ENCODE data around the gene DYNLL1.

The DYNLL1 gene

DNA sequence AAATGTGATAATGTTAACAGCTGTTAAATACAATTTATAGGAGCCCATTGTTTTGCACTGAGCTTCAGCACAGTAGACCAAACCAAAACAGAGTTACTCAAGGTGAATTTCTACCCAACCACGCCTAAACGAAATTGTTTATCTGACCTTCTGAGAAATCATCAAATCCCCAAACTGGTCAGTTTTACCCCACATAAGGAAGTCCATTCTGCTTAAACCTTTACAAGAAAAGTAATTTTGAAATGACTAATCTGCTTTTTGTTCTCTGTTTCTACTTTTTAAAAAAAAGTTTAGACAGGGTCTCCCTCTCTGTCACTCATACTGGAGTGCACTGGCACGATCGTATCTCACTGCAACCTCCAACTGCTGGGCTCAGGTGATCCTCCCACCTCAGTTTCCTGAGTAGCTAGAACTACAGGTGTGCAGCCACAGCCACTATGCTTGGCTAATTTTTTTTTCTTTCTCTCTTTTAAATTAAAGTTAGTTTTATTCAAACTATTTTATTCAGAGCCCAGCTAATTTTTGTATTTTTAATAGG is 36.9 kb downstream of the DYNLL1 start:
- peak; percentile 53 for DNase-seq
- Histone ChIP-seq H3K79me2 (ENCODE audit: low read length) (peaks cover 37% of the 10 kb centered on the region), H2AFZ (ENCODE audit: low read length) (0 out of 2 replicates have a peak overlapping the region, but pooled peaks have one; percentile 45), H3K4me1 (ENCODE audit: low read length) (no peaks in the 10 kb centered on the region), H4K20me1 (ENCODE audit: insufficient read depth, low read length) (no peaks in the 10 kb centered on the region), H3K4me2 (ENCODE audit: low read depth, low read length) (peak overlapping the region; percentile 18; the same call in 1 of the 2 replicates), H3K4me3 (ENCODE audit: low read length) (no peak overlapping the region), H3K9ac (ENCODE audit: low read length) (peak overlapping the region; percentile 4; the same call in 1 of the 2 replicates), H3K27me3 (replicated peaks; ENCODE audit: insufficient read depth, low read length) (no peaks in the 10 kb centered on the region), H3K9me2 (replicated peaks; ENCODE audit: insufficient read depth, low read length) (no peaks in the 10 kb centered on the region), H3K36me3 (replicated peaks; ENCODE audit: insufficient read depth, low read length) (no peaks in the 10 kb centered on the region), H3K9me3 (replicated peaks; ENCODE audit: insufficient read depth, low read length) (no peaks in the 10 kb centered on the region), H3F3A (ENCODE audit: insufficient read depth, low read length) (peaks cover 40% of the 10 kb centered on the region), H3K27ac (ENCODE audit: low read length) (peak overlapping the region; percentile 56; the same call in 1 of the 2 replicates)
- TF ChIP-seq CTCF (IDR thresholded peaks at IDR 0.05; ENCODE audit: low read length), result no peak
- no peak for TF ChIP-seq EZH2phosphoT487 (IDR thresholded peaks at IDR 0.05; ENCODE audit: low read length)
- TF ChIP-seq EZH2 (optimal IDR thresholded peaks at IDR 0.05; ENCODE audit: low read depth, low read length), result no peak

DNA sequence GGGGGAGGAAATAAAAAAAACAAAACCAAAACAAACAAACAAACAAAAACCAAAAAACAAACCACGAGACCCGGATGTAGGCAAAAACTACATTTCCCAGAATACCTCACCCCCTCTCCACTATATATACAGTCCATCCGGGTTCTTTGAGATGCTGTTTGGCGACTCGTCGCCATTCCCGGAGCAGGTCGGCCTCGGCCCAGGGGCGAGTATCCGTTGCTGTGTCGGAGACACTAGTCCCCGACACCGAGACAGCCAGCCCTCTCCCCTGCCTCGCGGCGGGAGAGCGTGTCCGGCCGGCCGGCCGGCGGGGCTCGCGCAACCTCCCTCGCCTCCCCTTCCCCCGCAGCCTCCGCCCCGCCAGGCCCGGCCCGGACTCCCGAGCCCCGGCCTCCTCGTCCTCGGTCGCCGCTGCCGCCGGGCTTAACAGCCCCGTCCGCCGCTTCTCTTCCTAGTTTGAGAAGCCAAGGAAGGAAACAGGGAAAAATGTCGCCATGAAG is 38.3 kb downstream of the DYNLL1 start, which contains the start of gene RNF10:
Gene RNF10, plus strand, starts transcription at position 154 of the 500 bp plus-strand sequence. CDS start 456 bp downstream, outside the sequence.
- Histone ChIP-seq H3K9me2 (replicated peaks; ENCODE audit: insufficient read depth, low read length) (no peaks in the 10 kb centered on the region), H3K9me3 (replicated peaks; ENCODE audit: insufficient read depth, low read length) (no peaks in the 10 kb centered on the region), H4K20me1 (ENCODE audit: insufficient read depth, low read length) (no peaks in the 10 kb centered on the region), H3K4me3 (ENCODE audit: low read length) (peak within 1 kb of the TSS; percentile 83), H3K27ac (ENCODE audit: low read length) (peak within 1 kb of the TSS; percentile 92; the same call in 1 of the 2 replicates), H3F3A (ENCODE audit: insufficient read depth, low read length) (peaks cover 54% of the 10 kb centered on the region), H3K36me3 (replicated peaks; ENCODE audit: insufficient read depth, low read length) (no peaks in the 10 kb centered on the region), H2AFZ (ENCODE audit: low read length) (0 out of 2 replicates have a peak within 1 kb of the TSS, but pooled peaks have one; percentile 31), H3K9ac (ENCODE audit: low read length) (peak within 1 kb of the TSS; percentile 85), H3K27me3 (replicated peaks; ENCODE audit: insufficient read depth, low read length) (no peaks in the 10 kb centered on the region), H3K4me2 (ENCODE audit: low read depth, low read length) (peak within 1 kb of the TSS; percentile 88), H3K79me2 (ENCODE audit: low read length) (peaks cover 50% of the 10 kb centered on the region), H3K4me1 (ENCODE audit: low read length) (peaks cover 5% of the 10 kb centered on the region; the same call in 1 of the 2 replicates)
- TF ChIP-seq CTCF (IDR thresholded peaks at IDR 0.05; ENCODE audit: low read length) (no peak), EZH2 (optimal IDR thresholded peaks at IDR 0.05; ENCODE audit: low read depth, low read length) (no peak), EZH2phosphoT487 (IDR thresholded peaks at IDR 0.05; ENCODE audit: low read length) (no peak)
- DNase-seq, result peak; percentile 77

DNA sequence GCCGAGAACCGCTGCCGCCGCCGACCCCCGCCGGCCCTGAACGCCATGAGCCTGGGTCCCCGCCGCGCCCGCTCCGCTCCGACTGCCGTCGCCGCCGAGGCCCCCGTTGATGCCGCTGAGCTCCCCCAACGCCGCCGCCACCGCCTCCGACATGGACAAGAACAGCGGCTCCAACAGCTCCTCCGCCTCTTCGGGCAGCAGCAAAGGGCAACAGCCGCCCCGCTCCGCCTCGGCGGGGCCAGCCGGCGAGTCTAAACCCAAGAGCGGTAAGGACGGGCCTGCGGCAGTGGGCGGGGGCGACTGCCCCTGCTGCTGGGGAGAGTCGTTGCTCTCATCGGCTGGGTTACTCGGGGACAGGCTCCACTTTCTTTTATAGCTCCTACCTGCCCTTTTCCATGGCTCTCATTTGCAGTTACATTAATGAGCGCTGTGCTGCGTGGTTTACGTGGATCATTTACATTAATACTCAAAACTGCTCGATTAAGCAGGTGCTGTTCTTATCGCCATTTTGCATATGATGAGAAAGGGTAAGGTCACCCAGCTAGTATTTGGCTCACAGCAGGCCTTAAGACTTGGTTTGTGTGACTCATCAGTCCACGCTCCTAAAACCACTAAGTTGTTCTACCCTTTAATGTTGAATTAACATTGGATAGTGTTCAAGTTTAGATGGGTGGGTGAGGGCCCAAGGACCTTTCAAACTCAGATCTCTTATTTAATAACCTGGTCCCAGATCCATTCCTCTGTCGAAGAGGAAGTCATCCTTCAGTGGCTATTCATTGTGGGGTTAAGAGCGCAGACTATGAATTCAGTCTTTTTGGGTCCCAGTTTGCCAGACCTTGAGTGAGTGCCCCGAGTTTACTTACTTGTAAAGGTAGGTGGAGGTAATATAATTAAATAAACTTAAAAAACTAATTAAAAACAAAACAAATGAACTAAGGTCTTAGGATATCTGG is 39.1 kb downstream of the DYNLL1 start:
- no peaks in the 10 kb centered on the region for H3K9me2 ChIP-seq (replicated peaks; ENCODE audit: insufficient read depth, low read length)
- no peaks in the 10 kb centered on the region for H4K20me1 ChIP-seq (ENCODE audit: insufficient read depth, low read length)
- DNase-seq, result peak; percentile 38
- no peaks in the 10 kb centered on the region for H3K27me3 ChIP-seq (replicated peaks; ENCODE audit: insufficient read depth, low read length)
- H3K4me3 ChIP-seq (ENCODE audit: low read length), result peak overlapping the region; percentile 83
- H3K4me2 ChIP-seq (ENCODE audit: low read depth, low read length), result peak overlapping the region; percentile 88
- H3K36me3 ChIP-seq (replicated peaks; ENCODE audit: insufficient read depth, low read length), result no peaks in the 10 kb centered on the region
- TF ChIP-seq EZH2 (optimal IDR thresholded peaks at IDR 0.05; ENCODE audit: low read depth, low read length) (no peak), EZH2phosphoT487 (IDR thresholded peaks at IDR 0.05; ENCODE audit: low read length) (no peak), CTCF (IDR thresholded peaks at IDR 0.05; ENCODE audit: low read length) (no peak)
- H3K9ac ChIP-seq (ENCODE audit: low read length), result peak overlapping the region; percentile 85
- peaks cover 54% of the 10 kb centered on the region for H3F3A ChIP-seq (ENCODE audit: insufficient read depth, low read length)
- H2AFZ ChIP-seq (ENCODE audit: low read length), result no peak overlapping the region
- peaks cover 58% of the 10 kb centered on the region for H3K79me2 ChIP-seq (ENCODE audit: low read length)
- no peaks in the 10 kb centered on the region for H3K9me3 ChIP-seq (replicated peaks; ENCODE audit: insufficient read depth, low read length)
- peaks cover 5% of the 10 kb centered on the region; the same call in 1 of the 2 replicates for H3K4me1 ChIP-seq (ENCODE audit: low read length)
- peak overlapping the region; percentile 92; the same call in 1 of the 2 replicates for H3K27ac ChIP-seq (ENCODE audit: low read length)

All from MM.1S (cell line).